Testis (tissue), 3 donors: Measurements from ENCODE around the gene FMNL2. TPM values are rescaled to one million over a fixed set of nuclear protein-coding genes. Genes with fewer than 3 reads are reported as not detected.

Experiments used
- DNase-seq: peaks from one replicate; pipeline ENCODE4 v3.0.0-alpha.2; 2019
- H3K27ac ChIP-seq, 2 donors: fragments of 200-600 bp; sonication (generic); one replicate each; pipeline ENCODE4 v1.5.1; 2019
- H3K27me3 ChIP-seq: fragments of 200-600 bp; sonication (generic); one replicate; pipeline ENCODE4 v1.5.1; 2019
- H3K36me3 ChIP-seq: fragments of 200-600 bp; sonication (generic); one replicate; pipeline ENCODE4 v1.5.1; 2017; ENCODE audit warnings: low read depth; ENCODE audit errors: missing control alignments
- H3K4me1 ChIP-seq: fragments of 200-600 bp; sonication (generic); one replicate; pipeline ENCODE4 v1.5.1; 2019
- H3K4me3 ChIP-seq, 2 donors: fragments of 200-600 bp; sonication (generic); one replicate each; pipeline ENCODE4 v1.5.1; 2017 to 2019
- H3K9me3 ChIP-seq: fragments of 200-600 bp; sonication (generic); one replicate; pipeline ENCODE4 v1.5.1; 2017
- CTCF ChIP-seq, 3 experiments: fragments of 450-650 bp in 2 of 3; fragments of 200-600 bp in 1 of 3; sonication (generic) in 1 of 3; IDR thresholded peaks; one replicate each; pipeline ENCODE4 v1.5.1; 2016 to 2019; ENCODE audit warnings: antibody characterized with exemption in 3 of 3, mild to moderate bottlenecking in 2 of 3, moderate library complexity in 1 of 3
- POLR2A ChIP-seq: fragments of 450-650 bp; IDR thresholded peaks from one replicate; pipeline ENCODE4 v1.6.1; 2017; ENCODE audit warnings: antibody characterized with exemption, mild to moderate bottlenecking, moderate library complexity
- WGBS, 2 donors: methylation state at CpG; one replicate each; pipeline ENCODE4 v1.1.5; 2018; 5-methylcytosine and 5-hydroxymethylcytosine counted together
- intact Hi-C: fragments of 100-400 bp; cut with DNase I; formaldehyde crosslinking; loops from one replicate; pipeline ENCODE4 v1.15.1; 2023; ENCODE audit warnings: low total_unique reads
- polyA plus RNA-seq: library from polyadenylated mRNA; stranded (reverse); fragments of 350-450 nt; fragmentation: Illumina TruSeq; extraction: RNeasy Lipid Tissue Mini Kit (QIAGEN cat#74804); gene quantifications from one replicate; pipeline ENCODE4 v1.2.3, GENCODE V29; 2014; ENCODE audit warnings: low read depth, low replicate concordance; ENCODE audit not compliant: insufficient read depth
- total RNA-seq, 2 donors: library from RNA; depleted of rRNA; stranded (reverse); fragments of >200 nt; gene quantifications; one replicate each; pipeline ENCODE4 v1.2.3, GENCODE V29; 2016

The FMNL2 gene
- total and polyA plus RNA-seq, 3 donors from 2014 or later = 15.4 to 19.8 (median 16.8) TPM

- no peak for DNase-seq
- no peak for TF ChIP-seq CTCF (IDR thresholded peaks at IDR 0.05)
- no peak for TF ChIP-seq POLR2A
- Histone ChIP-seq H3K4me1 (peaks cover 24% of the 10 kb centered on the region), H3K27me3 (no peaks in the 10 kb centered on the region), H3K27ac (no peak overlapping the region), H3K36me3 (no peaks in the 10 kb centered on the region), H3K4me3 (no peak overlapping the region), H3K9me3 (no peaks in the 10 kb centered on the region)
- intact Hi-C loops = no loop called here
- 91 to 92% methylated on average over 2 of the region's 2 CpGs for WGBS, 2 donors
These were observed 75.2 kb downstream of the FMNL2 start for GRCh38 chr2:152410165-152410597.

- DNase-seq = no peak
- Histone ChIP-seq H3K27ac (no peak overlapping the region), H3K4me1 (peaks cover 29% of the 10 kb centered on the region), H3K4me3 (no peak overlapping the region), H3K9me3 (no peaks in the 10 kb centered on the region), H3K36me3 (no peaks in the 10 kb centered on the region), H3K27me3 (no peaks in the 10 kb centered on the region)
- TF ChIP-seq CTCF (IDR thresholded peaks at IDR 0.05) = no peak
- no peak for TF ChIP-seq POLR2A
- intact Hi-C loops = no loop called here
These were observed 76.2 kb downstream of the FMNL2 start for GRCh38 chr2:152411154-152411553.

GRCh38 chr2:152413228-152414030 lies 78.5 kb downstream of the FMNL2 start:
- Histone ChIP-seq H3K4me3 (no peak overlapping the region), H3K4me1 (peaks cover 26% of the 10 kb centered on the region), H3K36me3 (no peaks in the 10 kb centered on the region), H3K27ac (no peak overlapping the region), H3K9me3 (no peaks in the 10 kb centered on the region), H3K27me3 (no peaks in the 10 kb centered on the region)
- DNase-seq = no peak
- TF ChIP-seq CTCF (IDR thresholded peaks at IDR 0.05) = no peak
- TF ChIP-seq POLR2A = no peak
- intact Hi-C loops = no loop called here
- WGBS, 2 donors = 71 to 84% methylated on average over 3 of the region's 3 CpGs

GRCh38 chr2:152415231-152415642 lies 80.3 kb downstream of the FMNL2 start:
- no peaks in the 10 kb centered on the region for H3K36me3 ChIP-seq
- WGBS, 2 donors = 47 to 68% methylated on average over 3 of the region's 3 CpGs
- DNase-seq = no peak
- H3K27ac ChIP-seq = no peak overlapping the region
- TF ChIP-seq POLR2A (no peak), CTCF (IDR thresholded peaks at IDR 0.05) (no peak)
- H3K9me3 ChIP-seq = no peaks in the 10 kb centered on the region
- peaks cover 26% of the 10 kb centered on the region for H3K4me1 ChIP-seq
- H3K4me3 ChIP-seq = no peak overlapping the region
- intact Hi-C loops = no loop called here
- no peaks in the 10 kb centered on the region for H3K27me3 ChIP-seq

- Histone ChIP-seq H3K9me3 (no peaks in the 10 kb centered on the region), H3K27me3 (no peaks in the 10 kb centered on the region), H3K36me3 (no peaks in the 10 kb centered on the region), H3K4me3 (no peak overlapping the region), H3K27ac (no peak overlapping the region), H3K4me1 (peaks cover 26% of the 10 kb centered on the region)
- intact Hi-C loops = no loop called here
- no peak for DNase-seq
- WGBS, 2 donors = 82 to 90% methylated on average over 3 of the region's 3 CpGs
- no peak for TF ChIP-seq CTCF (IDR thresholded peaks at IDR 0.05)
- TF ChIP-seq POLR2A = no peak
These were observed 80.8 kb downstream of the FMNL2 start for GRCh38 chr2:152415796-152416195.
